Subcutaneous adipose tissue (tissue), 4 donors: ENCODE measurements around the gene ANKRD13C. TPM values are rescaled to one million over a fixed set of nuclear protein-coding genes. Genes with fewer than 3 reads are reported as not detected.

Experiments used
- CTCF ChIP-seq: fragments of 450-650 bp; IDR thresholded peaks from one replicate; pipeline ENCODE4 v1.5.1; 2016; ENCODE audit warnings: low read depth, mild to moderate bottlenecking, control low read depth, antibody characterized with exemption, moderate library complexity
- total RNA-seq, 4 donors: library from RNA; depleted of rRNA; stranded (reverse); fragments of >200 nt; gene quantifications; one replicate each; pipeline ENCODE4 v1.1.0, GENCODE V29; 2016

ANKRD13C gene
- total RNA-seq, 4 donors from 2014 or later: 19.4 to 26.4 (median 24.4) TPM

- no peak for TF ChIP-seq CTCF
Observed at GRCh38 chr1:70247768-70248167, 106.8 kb downstream of the ANKRD13C start.

- no peak for TF ChIP-seq CTCF
Observed at GRCh38 chr1:70247122-70247521, 107.4 kb downstream of the ANKRD13C start.

GRCh38 chr1:70239940-70240339, 114.6 kb downstream of the ANKRD13C start:
- TF ChIP-seq CTCF: no peak

- no peak for TF ChIP-seq CTCF
Observed at GRCh38 chr1:70234733-70235132, 119.8 kb downstream of the ANKRD13C start.

GRCh38 chr1:70231475-70231874, 123.0 kb downstream of the ANKRD13C start:
- no peak for TF ChIP-seq CTCF

GRCh38 chr1:70228670-70229069, 125.9 kb downstream of the ANKRD13C start:
- TF ChIP-seq CTCF: no peak

- no peak for TF ChIP-seq CTCF
Observed at GRCh38 chr1:70227439-70227838, 127.1 kb downstream of the ANKRD13C start.
